Adrenal gland (tissue), 5 donors: ENCODE data around the gene CACNA1B.

Experiments used
- POLR2A ChIP-seq, 2 donors: fragments of 450-650 bp; IDR thresholded peaks; one replicate each; pipeline ENCODE4 v1.6.1; 2017; ENCODE audit warnings: antibody characterized with exemption in 2 of 2, mild to moderate bottlenecking in 2 of 2, moderate library complexity in 1 of 2
- TF ChIP-seq, protein P1 (sequence below), 6 experiments: fragments of 450-650 bp in 4 of 6; fragments of 200-600 bp in 2 of 6; sonication (generic) in 1 of 6; IDR thresholded peaks; 1 replicate in 5 of 6; 2 replicates in 1 of 6; pipeline versions ENCODE4 v1.5.1 to v1.8.0; 2016 to 2021; ENCODE audit warnings: antibody characterized with exemption in 6 of 6, mild to moderate bottlenecking in 2 of 6, moderate library complexity in 1 of 6
- donor health status: DM: no; HTN: no; CAD: no.

DNA sequence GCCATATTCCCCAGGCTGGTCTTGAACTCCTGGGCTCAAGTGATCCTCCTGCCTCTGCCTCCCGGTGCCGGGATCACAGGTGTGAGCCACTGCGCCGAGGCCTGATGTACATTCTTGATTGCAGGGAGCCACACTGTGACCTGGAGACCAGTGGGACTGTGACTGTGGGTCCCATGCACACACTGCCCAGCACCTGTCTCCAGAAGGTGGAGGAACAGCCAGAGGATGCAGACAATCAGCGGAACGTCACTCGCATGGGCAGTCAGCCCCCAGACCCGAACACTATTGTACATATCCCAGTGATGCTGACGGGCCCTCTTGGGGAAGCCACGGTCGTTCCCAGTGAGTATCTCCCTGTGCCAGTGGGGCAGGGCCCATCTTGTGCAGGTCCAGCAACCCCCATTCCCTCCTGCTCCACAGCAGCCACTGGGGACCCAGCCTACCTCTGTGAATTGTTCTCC lies 147.3 kb downstream of the CACNA1B start:
- no peak for TF ChIP-seq POLR2A (IDR thresholded peaks at IDR 0.05)
- TF ChIP-seq, protein P1, sequence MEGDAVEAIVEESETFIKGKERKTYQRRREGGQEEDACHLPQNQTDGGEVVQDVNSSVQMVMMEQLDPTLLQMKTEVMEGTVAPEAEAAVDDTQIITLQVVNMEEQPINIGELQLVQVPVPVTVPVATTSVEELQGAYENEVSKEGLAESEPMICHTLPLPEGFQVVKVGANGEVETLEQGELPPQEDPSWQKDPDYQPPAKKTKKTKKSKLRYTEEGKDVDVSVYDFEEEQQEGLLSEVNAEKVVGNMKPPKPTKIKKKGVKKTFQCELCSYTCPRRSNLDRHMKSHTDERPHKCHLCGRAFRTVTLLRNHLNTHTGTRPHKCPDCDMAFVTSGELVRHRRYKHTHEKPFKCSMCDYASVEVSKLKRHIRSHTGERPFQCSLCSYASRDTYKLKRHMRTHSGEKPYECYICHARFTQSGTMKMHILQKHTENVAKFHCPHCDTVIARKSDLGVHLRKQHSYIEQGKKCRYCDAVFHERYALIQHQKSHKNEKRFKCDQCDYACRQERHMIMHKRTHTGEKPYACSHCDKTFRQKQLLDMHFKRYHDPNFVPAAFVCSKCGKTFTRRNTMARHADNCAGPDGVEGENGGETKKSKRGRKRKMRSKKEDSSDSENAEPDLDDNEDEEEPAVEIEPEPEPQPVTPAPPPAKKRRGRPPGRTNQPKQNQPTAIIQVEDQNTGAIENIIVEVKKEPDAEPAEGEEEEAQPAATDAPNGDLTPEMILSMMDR (IDR thresholded peaks at IDR 0.05): no peak
